Activated CD8-positive, alpha-beta T cell treated with anti-CD3 and anti-CD28 coated beads, Interleukin-2, amount 10 ng/mL, durations not matched to agents 7 days and 5 days (primary cell): ENCODE data around the gene RPAIN. TPM values are rescaled to one million over a fixed set of nuclear protein-coding genes. Genes with fewer than 3 reads are reported as not detected.

Experiments used
- ATAC-seq: fragments of 150-1000 bp; cut with Tn5 transposase; one replicate; pipeline ENCODE4 v1.10.0; 2021; ENCODE audit warnings: moderate library complexity
- CTCF ChIA-PET: fragments of 350-600 bp; sonication (Branson Sonifier 250); formaldehyde crosslinking; loops from one replicate; lab custom pipeline; 2021; ENCODE audit warnings: antibody characterized with exemption; lab: Charles Lee
- POLR2A ChIA-PET: fragments of 350-600 bp; sonication (Branson Sonifier 250); formaldehyde crosslinking; loops from one replicate; lab custom pipeline; 2021; ENCODE audit warnings: antibody characterized with exemption; lab: Charles Lee
- DNase-seq: peaks from one replicate; pipeline ENCODE4 v3.0.0-alpha.2; 2020
- H3K27ac Mint-ChIP-seq: one replicate; pipeline ENCODE4 v1.8.0; 2021; ENCODE audit warnings: mild to moderate bottlenecking, mixed read lengths
- H3K27me3 Mint-ChIP-seq: one replicate; pipeline ENCODE4 v1.8.0; 2021; ENCODE audit warnings: low read depth, mixed read lengths
- H3K36me3 Mint-ChIP-seq: one replicate; pipeline ENCODE4 v1.8.0; 2021; ENCODE audit warnings: low read depth, mixed read lengths
- H3K4me1 Mint-ChIP-seq: one replicate; pipeline ENCODE4 v1.8.0; 2021; ENCODE audit warnings: low read depth, mixed read lengths
- H3K4me3 Mint-ChIP-seq: one replicate; pipeline ENCODE4 v1.8.0; 2021; ENCODE audit warnings: mild to moderate bottlenecking, mixed read lengths
- H3K9me3 Mint-ChIP-seq: one replicate; pipeline ENCODE4 v1.8.0; 2022; ENCODE audit warnings: mixed read lengths; ENCODE audit not compliant: insufficient read depth
- total RNA-seq, 2 experiments: library from RNA; stranded (reverse); gene quantifications; one replicate each; pipeline ENCODE4 v1.2.3, GENCODE V29; 2021

The RPAIN gene
- total RNA-seq, 2 experiments from 2014 or later = 47.2 TPM

GRCh38 chr17:5444209-5444608 is 24.2 kb downstream of the RPAIN start:
- Mint-ChIP-seq H3K4me3 (no peak overlapping the region), H3K9me3 (no peaks in the 10 kb centered on the region), H3K27me3 (no peaks in the 10 kb centered on the region), H3K27ac (no peak overlapping the region), H3K36me3 (peaks cover 48% of the 10 kb centered on the region), H3K4me1 (peaks cover 10% of the 10 kb centered on the region)
- ATAC-seq (no peak), DNase-seq (no peak)
- ChIA-PET CTCF (no interaction called here), POLR2A (no interaction called here)

GRCh38 chr17:5446786-5447185 is 26.8 kb downstream of the RPAIN start:
- ChIA-PET CTCF (no interaction called here), POLR2A (no interaction called here)
- Mint-ChIP-seq H3K36me3 (peaks cover 61% of the 10 kb centered on the region), H3K4me1 (no peaks in the 10 kb centered on the region), H3K4me3 (no peak overlapping the region), H3K9me3 (no peaks in the 10 kb centered on the region), H3K27me3 (no peaks in the 10 kb centered on the region), H3K27ac (no peak overlapping the region)
- no peak for DNase-seq
- ATAC-seq = no peak

GRCh38 chr17:5464717-5465507 is 44.9 kb downstream of the RPAIN start:
- H3K36me3 Mint-ChIP-seq = peaks cover 15% of the 10 kb centered on the region
- ATAC-seq (no peak), DNase-seq (no peak)
- no peaks in the 10 kb centered on the region for H3K9me3 Mint-ChIP-seq
- ChIA-PET POLR2A (interaction anchor here (0.6 kb wide), 1 partner anchor 932 kb away, joined by 3 read pairs; no protein-coding TSS in a partner anchor), CTCF (interaction anchor here (3.5 kb wide), 1 partner anchor 26 kb away, joined by 19 read pairs; the partner anchor contains the start of gene C1QBP)
- no peaks in the 10 kb centered on the region for H3K27me3 Mint-ChIP-seq
- H3K27ac Mint-ChIP-seq = no peak overlapping the region
- no peak overlapping the region for H3K4me3 Mint-ChIP-seq
- peaks cover 36% of the 10 kb centered on the region for H3K4me1 Mint-ChIP-seq

- Mint-ChIP-seq H3K27me3 (no peaks in the 10 kb centered on the region), H3K4me3 (no peak overlapping the region), H3K4me1 (peaks cover 39% of the 10 kb centered on the region), H3K27ac (no peak overlapping the region), H3K36me3 (peaks cover 11% of the 10 kb centered on the region), H3K9me3 (no peaks in the 10 kb centered on the region)
- ChIA-PET CTCF (interaction anchor here (1.0 to 1.5 kb wide), 4 partner anchors 9 to 66 kb away, joined by 3 to 11 read pairs (median 3); partner anchors contain the start of gene C1QBP), POLR2A (interaction anchor here (1.6 kb wide), 1 partner anchor 19 kb away, joined by 10 read pairs; the partner anchor contains the start of genes DERL2 and MIS12)
- ATAC-seq (no peak), DNase-seq (no peak)
These were observed 46.3 kb downstream of the RPAIN start for GRCh38 chr17:5466295-5466694.

- Mint-ChIP-seq H3K27ac (peak overlapping the region; percentile 79), H3K27me3 (no peaks in the 10 kb centered on the region), H3K4me3 (peak overlapping the region; percentile 80), H3K4me1 (peaks cover 39% of the 10 kb centered on the region), H3K9me3 (no peaks in the 10 kb centered on the region), H3K36me3 (peaks cover 13% of the 10 kb centered on the region)
- ChIA-PET CTCF (interaction anchor here (1.5 to 2.4 kb wide), 2 partner anchors 10 to 28 kb away, joined by 3 to 17 read pairs; partner anchors contain the start of gene C1QBP), POLR2A (interaction anchor here (1.2 to 5.1 kb wide), 2 partner anchors 19 to 29 kb away, joined by 3 to 27 read pairs; partner anchors contain the start of genes C1QBP, DERL2 and MIS12)
- DNase-seq (no peak), ATAC-seq (no peak)
These were observed 47.4 kb downstream of the RPAIN start for GRCh38 chr17:5467416-5467815.

GRCh38 chr17:5468075-5468473 is 48.1 kb downstream of the RPAIN start:
- peak overlapping the region; percentile 79 for H3K27ac Mint-ChIP-seq
- H3K27me3 Mint-ChIP-seq = no peaks in the 10 kb centered on the region
- H3K9me3 Mint-ChIP-seq = no peaks in the 10 kb centered on the region
- ChIA-PET CTCF (interaction anchor here (1.2 to 2.4 kb wide), 2 partner anchors 19 to 29 kb away, joined by 3 to 17 read pairs; partner anchors contain the start of gene C1QBP), POLR2A (interaction anchor here (1.1 to 5.1 kb wide), 4 partner anchors 18 to 116 kb away, joined by 3 to 27 read pairs (median 4); partner anchors contain the start of genes C1QBP, DERL2, MIS12 and NLRP1)
- H3K4me3 Mint-ChIP-seq = peak overlapping the region; percentile 80
- DNase-seq (peak; percentile 26), ATAC-seq (peak; percentile 28)
- H3K36me3 Mint-ChIP-seq = peaks cover 13% of the 10 kb centered on the region
- peaks cover 39% of the 10 kb centered on the region for H3K4me1 Mint-ChIP-seq

GRCh38 chr17:5472511-5472910 is 52.5 kb downstream of the RPAIN start:
- Mint-ChIP-seq H3K27ac (no peak overlapping the region), H3K36me3 (peaks cover 35% of the 10 kb centered on the region), H3K27me3 (no peaks in the 10 kb centered on the region), H3K4me1 (peaks cover 14% of the 10 kb centered on the region), H3K9me3 (no peaks in the 10 kb centered on the region), H3K4me3 (no peak overlapping the region)
- POLR2A ChIA-PET = no interaction called here
- CTCF ChIA-PET = no interaction called here
- no peak for ATAC-seq
- no peak for DNase-seq

GRCh38 chr17:5473906-5474305 is 53.9 kb downstream of the RPAIN start:
- H3K4me3 Mint-ChIP-seq = no peak overlapping the region
- H3K9me3 Mint-ChIP-seq = no peaks in the 10 kb centered on the region
- H3K27ac Mint-ChIP-seq = no peak overlapping the region
- H3K36me3 Mint-ChIP-seq = peaks cover 48% of the 10 kb centered on the region
- DNase-seq (no peak), ATAC-seq (no peak)
- peaks cover 10% of the 10 kb centered on the region for H3K4me1 Mint-ChIP-seq
- H3K27me3 Mint-ChIP-seq = no peaks in the 10 kb centered on the region
- POLR2A ChIA-PET = interaction anchor here (0.6 to 1.6 kb wide), 2 partner anchors 12 to 1769 kb away, joined by 3 to 8 read pairs; partner anchors contain the start of genes DERL2 and MIS12
- CTCF ChIA-PET = interaction anchor here (0.7 to 1.1 kb wide), 3 partner anchors 10 to 35 kb away, joined by 3 read pairs; partner anchors contain the start of gene C1QBP

GRCh38 chr17:5478992-5479391 is 59.0 kb downstream of the RPAIN start:
- CTCF ChIA-PET = no interaction called here
- Mint-ChIP-seq H3K27ac (peak overlapping the region; percentile 15), H3K4me1 (peaks cover 11% of the 10 kb centered on the region), H3K9me3 (no peaks in the 10 kb centered on the region), H3K36me3 (peaks cover 74% of the 10 kb centered on the region), H3K27me3 (no peaks in the 10 kb centered on the region), H3K4me3 (no peak overlapping the region)
- no peak for DNase-seq
- ATAC-seq = no peak
- POLR2A ChIA-PET = no interaction called here

GRCh38 chr17:5480962-5481361 is 61.0 kb downstream of the RPAIN start:
- POLR2A ChIA-PET = no interaction called here
- Mint-ChIP-seq H3K27ac (no peak overlapping the region), H3K4me3 (no peak overlapping the region), H3K4me1 (peaks cover 28% of the 10 kb centered on the region), H3K36me3 (peaks cover 73% of the 10 kb centered on the region), H3K9me3 (no peaks in the 10 kb centered on the region), H3K27me3 (no peaks in the 10 kb centered on the region)
- CTCF ChIA-PET = interaction anchor here (0.9 kb wide), 1 partner anchor 42 kb away, joined by 5 read pairs; the partner anchor contains the start of gene C1QBP
- no peak for DNase-seq
- ATAC-seq = no peak

- H3K4me3 Mint-ChIP-seq = no peak overlapping the region
- CTCF ChIA-PET = no interaction called here
- no peaks in the 10 kb centered on the region for H3K9me3 Mint-ChIP-seq
- peaks cover 28% of the 10 kb centered on the region for H3K4me1 Mint-ChIP-seq
- H3K27ac Mint-ChIP-seq = no peak overlapping the region
- DNase-seq (no peak), ATAC-seq (no peak)
- POLR2A ChIA-PET = no interaction called here
- peaks cover 73% of the 10 kb centered on the region for H3K36me3 Mint-ChIP-seq
- H3K27me3 Mint-ChIP-seq = no peaks in the 10 kb centered on the region
These were observed 61.5 kb downstream of the RPAIN start for GRCh38 chr17:5481451-5481850.
